Amygdala (tissue), 56 donors: Measurements from ENCODE around the gene RGL2.
"Not testable (repeated sequence)": the region's sequence is repeated elsewhere in the genome, so short reads cannot be mapped to it uniquely, and the experiment has no call there.

Experiments used
- DNase-seq, 56 donors: peaks; one replicate each; lab custom pipeline; 2025; lab: John Stamatoyannopoulos, UW

The RGL2 gene

GRCh38 chr6:33296797-33297405 is 1.8 kb downstream of the RGL2 start:
- DNase-seq = no peak

DNA sequence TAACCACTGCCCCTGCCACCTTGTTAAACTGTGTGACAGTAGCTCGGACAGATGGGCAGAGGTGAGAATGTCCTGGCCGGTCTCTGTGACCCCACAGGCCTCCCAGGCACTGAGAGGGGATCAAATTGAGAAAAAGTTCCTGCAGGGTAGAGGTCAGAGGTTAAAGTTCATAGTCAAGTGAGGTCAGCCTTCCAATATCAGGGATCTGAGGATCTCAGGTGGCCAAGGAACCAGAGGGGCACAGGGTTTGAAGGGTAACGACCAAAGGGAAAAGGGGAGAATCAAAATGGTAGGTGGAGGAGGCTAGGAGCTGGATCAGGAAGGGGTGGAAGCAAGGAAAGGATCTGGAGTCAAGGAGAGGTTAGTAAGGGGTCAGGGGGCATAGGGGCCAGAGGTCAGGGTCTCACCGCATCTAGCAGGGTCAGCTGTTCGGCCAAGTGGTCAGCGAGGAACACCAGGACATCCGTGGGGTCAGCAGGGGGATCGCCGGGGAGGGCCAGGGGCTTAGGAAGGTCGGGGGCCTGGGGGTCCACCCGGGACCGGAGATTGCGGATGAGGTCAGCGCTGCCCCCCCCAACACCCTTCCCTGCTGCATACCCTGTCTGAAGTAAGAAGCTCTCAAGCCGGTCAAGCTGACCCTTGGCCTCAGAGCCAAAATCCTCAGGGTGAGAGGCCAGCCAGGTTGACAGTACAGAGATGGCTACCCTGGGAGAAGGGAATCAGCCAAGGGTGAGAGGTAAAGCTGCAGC is 2.9 kb downstream of the RGL2 start:
- no peak for DNase-seq

DNA sequence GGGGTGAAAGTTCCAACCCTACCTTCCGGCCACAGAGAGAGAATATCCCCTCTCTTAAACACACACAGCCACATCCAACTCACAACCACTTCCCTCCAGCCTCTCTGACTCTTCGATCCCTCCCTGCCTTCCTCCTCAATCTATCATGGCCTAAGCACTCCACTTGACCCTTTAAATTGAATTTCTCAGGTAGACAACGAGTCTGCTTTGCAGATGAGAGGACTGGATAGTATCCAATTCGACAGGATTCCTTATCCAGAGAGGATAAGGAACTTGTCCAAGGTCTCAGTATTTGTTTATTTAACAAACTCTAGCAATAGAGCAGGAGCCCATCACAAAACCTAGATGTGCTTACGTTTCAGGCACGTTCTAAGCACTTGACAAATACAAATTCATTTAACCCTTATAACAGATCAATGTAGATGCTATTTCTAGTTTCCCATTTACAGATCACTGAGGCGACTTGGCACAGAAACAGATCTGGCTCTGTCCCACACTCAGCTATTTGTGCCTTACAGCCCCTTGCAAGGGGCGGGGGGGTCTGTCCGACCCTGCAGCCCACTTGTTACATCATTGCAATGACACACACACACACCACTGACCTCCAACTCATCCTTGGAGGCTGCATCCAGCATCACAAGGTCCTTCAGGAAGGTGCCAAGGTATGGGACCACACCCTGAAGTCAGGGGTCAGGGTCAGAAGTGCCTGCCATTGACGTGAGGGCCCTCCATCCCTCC is 4.5 kb downstream of the RGL2 start:
- DNase-seq = no peak

GRCh38 chr6:33292996-33293682 is 5.6 kb downstream of the RGL2 start:
- DNase-seq = no peak

DNA sequence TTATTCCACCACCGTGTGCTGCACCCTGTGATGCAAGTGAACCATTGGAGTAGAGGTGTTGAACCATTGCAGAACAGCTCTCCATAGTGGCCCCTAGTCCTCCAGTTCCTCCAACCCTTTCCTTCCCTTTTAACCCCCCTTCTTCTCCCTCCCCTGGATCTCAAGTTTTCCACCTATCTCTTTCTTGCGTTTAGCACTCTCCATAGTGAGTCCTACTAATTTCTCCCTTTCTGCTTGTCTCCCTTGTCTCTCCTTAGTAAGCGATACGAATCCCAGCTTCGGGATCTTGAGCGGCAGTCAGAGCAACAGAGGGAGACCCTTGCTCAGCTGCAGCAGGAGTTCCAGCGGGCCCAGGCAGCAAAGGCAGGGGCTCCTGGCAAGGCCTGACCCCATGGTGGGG is 8.3 kb downstream of the RGL2 start:
- no peak for DNase-seq

GRCh38 chr6:33289784-33290315 is 8.9 kb downstream of the RGL2 start:
- DNase-seq = no peak

DNA sequence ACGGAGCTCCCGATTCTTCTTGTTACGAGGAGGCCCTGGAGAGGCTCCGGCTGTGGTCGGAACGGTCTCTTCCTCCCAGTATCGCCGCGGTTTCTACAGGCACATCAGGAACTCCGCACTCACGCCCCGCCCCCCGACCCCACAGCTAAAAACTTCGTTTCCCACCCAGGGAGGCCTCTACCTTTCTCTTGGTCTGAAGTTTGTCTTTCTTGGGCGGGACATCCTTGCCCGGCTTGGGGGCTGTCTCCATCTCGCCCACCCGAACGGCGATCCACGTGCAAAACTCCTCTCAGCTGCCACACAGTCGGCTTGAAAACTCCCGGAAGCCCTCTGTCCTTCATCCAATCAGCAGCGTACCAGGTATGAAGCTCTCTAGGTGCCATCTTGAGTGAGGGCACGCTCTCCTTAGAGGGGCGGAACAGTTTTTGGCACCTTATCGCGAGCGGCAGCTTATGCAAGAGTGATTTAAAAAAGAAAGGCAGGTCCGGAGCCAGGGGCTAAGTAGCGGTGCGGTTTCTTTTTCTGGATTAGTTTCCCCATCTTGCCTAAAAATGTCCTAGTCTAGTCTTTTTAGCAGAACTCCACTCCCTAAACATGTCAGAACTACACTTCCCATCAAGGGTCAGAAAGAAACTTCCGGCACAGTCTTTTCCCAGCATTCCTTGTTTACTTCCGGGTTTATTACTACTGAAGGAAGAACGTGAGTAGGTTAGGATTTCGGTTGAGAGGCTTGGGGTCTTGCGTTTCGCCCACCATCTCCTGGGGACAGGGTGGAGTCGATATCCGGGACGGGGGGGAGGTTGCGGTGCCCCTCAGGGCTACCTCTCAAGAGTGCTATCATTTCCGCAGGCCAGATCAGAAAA is 9.6 kb downstream of the RGL2 start, which contains the start of the genes PFDN6 and WDR46:
TSS of gene PFDN6 (plus strand) at position 681 of the 863 bp plus-strand sequence. CDS start 256 bp downstream, outside the sequence.
TSS of gene WDR46 (minus strand) at position 319 of the 863 bp plus-strand sequence. CDS start at position 250, 69 bp downstream.
- peak in 55 of 56 donors; percentile 34 to 98 (median 85) for DNase-seq

DNA sequence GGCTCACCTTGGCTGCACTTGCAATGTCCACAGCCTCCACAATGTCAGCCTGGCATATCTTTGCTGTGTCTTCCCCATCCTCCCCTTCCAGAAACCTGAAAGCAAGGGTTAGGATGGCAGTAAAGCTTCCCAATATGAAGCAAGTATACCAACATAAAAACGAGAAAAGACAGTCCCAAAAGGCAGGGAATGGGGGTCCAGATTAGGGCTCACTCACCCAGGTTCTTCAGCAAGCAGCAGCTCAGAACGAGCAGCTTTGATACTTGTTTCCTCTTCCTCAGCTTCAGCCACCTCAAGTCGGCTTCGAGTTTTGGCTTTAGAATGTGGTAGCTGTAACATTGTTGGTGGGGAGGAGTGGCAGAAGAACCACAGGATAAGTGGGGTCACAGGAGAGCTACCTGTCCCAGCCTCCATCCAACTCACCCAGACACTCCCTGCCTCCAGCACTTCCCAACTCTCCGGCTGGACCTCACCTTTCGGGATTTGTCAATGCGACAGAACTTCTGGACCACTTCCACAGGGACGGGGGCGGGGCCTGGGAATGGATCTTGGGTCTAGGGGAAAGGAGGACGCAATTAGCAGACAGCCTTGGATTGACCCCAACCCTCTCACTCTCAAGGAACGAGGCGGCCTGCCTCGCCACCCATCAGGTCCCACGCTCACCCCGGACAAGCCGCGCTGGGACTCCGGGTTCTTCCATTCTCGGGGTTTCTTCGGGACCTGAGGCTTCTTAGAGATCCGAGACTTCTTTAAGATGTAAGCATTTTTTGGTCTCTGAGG is 10.4 kb downstream of the RGL2 start:
- no peak for DNase-seq

DNA sequence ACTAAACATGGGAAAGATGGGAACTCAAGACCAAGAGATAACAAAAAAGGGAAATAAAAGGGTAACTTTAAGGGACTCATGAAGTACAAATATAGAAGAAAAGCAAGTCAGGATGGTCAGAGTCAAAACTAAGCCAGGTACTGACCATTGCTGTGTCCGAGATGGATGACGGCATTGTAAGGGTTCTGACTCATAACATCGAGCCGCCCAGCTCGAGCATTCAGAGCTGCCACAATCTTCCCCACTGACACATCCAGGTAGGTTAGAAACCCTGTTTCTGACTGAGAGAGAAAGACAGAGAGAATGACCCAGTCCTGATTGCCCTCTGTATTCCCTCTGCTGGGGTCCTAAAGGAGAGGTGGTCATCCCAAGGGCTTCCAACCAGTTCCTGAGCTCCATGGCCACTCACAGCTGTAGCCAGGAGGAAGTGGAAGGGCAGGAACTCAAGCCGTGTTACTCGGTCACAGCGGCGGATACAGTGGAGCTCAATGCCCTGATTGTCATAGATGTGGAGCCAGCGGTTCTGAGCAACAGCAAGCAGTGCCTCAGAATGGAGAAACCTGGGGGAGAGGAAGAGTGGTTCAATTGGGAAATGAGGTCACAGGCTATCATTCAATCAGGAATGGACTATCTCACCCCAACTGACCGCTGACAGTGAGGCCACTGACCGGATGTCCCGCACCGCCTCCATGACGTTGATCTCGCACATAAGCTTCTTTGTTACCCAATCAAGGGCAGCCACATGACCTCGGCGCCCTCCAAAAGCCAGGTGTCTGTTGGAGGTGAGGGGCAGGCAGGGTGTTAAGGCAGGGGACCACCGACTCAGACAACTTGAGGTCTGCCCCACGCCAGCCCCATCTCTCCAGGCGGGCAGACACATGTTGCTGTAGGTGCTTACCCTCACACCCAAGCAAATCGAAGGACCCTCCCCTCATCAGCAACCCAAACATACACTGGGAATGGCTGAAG is 11.5 kb downstream of the RGL2 start:
- no peak for DNase-seq

DNA sequence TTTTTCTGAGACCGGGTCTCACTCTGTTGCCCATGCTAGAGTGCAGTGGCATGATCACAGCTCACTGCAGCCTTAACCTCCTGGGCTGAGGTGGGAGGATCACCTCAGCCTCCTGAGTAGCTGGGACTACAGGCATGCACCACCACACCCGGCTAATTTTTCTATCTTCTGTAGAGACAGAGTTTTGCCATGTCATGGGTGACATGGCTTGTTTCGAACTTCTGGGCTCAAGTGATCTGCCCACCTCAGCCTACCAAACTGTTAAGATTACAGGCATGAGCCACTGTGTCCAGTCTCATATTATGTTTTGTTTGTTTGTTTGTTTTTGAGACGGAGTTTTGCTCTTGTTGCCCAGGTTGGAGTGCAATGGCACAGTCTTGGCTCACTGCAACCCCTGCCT is 13.5 kb downstream of the RGL2 start:
- not testable (repeated sequence) for DNase-seq

DNA sequence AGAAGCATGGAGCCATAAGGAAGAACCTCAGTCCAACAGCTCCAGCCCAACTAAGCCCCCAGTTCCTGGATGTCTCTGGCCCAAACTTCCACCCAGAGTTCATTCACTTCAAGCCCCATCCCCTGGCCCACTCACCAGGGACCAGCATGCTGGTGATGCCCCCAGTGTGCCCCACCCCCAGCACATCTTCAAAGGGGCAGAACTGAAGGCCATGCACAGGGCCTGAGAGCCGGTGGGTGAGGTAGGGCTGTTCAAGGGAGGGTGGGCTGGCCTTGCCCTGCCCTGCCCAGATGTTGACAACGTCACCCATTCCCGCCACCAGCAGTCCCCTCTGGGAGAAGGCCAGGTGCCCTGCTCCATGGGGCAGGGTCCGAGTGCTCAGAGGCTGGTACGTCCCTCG is 18.2 kb downstream of the RGL2 start:
- no peak for DNase-seq

DNA sequence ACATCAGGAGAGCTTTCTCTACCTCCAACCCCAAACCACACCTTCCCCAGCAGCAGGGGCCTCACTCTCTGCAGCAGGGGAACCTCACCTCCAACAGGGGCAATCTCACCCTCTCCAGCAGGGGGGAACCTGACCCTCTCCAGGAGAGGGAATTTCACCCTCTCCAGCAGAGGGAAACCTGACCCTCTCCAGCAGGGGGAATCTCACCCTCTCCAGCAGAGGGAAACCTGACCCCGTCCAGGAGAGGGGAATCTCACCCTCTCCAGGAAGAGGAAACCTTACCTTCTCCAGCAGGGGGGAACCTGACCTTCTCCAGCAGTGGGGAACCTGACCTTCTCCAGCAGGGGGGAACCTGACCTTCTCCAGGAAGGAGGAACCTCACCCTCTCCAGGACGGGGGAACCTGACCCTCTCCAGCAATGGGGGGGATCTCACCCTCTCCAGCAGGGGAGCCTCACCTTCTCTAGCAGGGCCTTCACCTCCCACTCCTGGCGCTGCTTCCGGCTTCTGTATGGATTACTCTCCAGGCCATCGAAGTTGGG is 18.7 kb downstream of the RGL2 start:
- no peak for DNase-seq

GRCh38 chr6:33279257-33279695 is 19.5 kb downstream of the RGL2 start:
- no peak for DNase-seq

GRCh38 chr6:33278810-33279209 is 19.9 kb downstream of the RGL2 start:
- no peak for DNase-seq

- no peak for DNase-seq
Observed at GRCh38 chr6:33278392-33278741, 20.4 kb downstream of the RGL2 start.

GRCh38 chr6:33277663-33278391 is 20.9 kb downstream of the RGL2 start:
- peak in 1 of 56 donors; percentile 10 for DNase-seq
